GM12874 (cell line): ENCODE data around the gene KNG1.

Experiments used
- TF ChIP-seq, protein P1 (sequence below): IDR thresholded peaks from 2 replicates; pipeline ENCODE4 v1.5.1; 2011; ENCODE audit warnings: low read depth, mild to moderate bottlenecking, control low read depth, low read length, moderate library complexity; ENCODE audit not compliant: insufficient read depth

The KNG1 gene

DNA sequence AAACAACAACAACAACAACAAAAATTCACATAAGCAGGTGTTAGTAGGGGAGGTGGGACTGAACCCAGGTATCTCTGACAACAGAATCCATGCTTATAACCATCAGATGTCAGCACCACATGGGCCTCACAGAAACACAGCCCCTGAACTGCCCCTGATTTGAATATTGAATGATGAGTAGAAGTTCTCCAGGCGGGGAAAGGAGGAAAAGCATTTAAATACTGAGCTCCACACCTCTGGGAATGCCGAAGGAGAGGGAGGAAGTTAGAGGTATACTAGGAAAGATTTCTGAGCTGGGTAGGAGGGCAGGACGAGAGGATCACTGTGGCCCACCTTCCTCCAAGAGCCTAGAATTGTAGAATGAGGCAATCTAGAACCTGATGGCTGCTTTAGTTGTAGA lies 34.3 kb downstream of the KNG1 start:
- TF ChIP-seq, protein P1, sequence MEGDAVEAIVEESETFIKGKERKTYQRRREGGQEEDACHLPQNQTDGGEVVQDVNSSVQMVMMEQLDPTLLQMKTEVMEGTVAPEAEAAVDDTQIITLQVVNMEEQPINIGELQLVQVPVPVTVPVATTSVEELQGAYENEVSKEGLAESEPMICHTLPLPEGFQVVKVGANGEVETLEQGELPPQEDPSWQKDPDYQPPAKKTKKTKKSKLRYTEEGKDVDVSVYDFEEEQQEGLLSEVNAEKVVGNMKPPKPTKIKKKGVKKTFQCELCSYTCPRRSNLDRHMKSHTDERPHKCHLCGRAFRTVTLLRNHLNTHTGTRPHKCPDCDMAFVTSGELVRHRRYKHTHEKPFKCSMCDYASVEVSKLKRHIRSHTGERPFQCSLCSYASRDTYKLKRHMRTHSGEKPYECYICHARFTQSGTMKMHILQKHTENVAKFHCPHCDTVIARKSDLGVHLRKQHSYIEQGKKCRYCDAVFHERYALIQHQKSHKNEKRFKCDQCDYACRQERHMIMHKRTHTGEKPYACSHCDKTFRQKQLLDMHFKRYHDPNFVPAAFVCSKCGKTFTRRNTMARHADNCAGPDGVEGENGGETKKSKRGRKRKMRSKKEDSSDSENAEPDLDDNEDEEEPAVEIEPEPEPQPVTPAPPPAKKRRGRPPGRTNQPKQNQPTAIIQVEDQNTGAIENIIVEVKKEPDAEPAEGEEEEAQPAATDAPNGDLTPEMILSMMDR: no peak

DNA sequence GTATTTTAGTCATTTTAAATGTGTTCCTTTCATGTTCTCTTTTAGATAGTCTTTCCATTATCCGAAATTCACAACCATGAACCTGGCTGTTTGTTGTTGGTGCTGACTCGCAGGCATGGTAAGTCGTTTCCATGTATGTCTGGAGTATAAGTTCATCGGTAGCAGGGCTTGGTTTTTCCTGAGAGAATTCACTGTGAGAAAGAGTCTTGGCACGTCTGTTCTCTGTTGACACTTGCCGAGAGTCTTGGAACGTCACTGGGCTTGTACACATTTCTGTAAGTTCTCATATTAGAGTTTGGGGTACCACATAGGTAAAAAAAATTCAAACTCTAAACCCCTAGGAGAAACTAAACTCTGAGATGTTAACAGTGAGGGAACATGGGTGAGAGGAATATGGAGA lies 36.8 kb downstream of the KNG1 start:
- TF ChIP-seq, protein P1: no peak

DNA sequence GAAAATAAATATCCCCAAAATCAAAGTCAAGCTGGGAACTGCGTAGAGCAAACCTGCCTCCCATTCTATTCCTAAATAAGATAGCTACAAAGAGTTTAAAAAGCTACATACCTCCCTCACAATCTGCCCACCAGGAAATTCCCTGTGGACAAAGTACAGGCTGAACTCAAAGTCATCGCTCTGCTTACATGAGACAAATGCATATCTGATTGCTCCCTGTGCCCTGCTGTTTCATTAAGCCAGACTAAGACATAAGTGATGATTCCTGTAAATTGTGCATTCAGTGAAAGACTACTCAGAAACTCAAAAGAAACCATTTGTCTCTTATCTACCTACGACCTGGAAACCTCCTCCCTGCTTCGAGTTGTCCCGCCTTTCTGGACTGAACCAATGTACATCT lies 37.7 kb downstream of the KNG1 start:
- TF ChIP-seq, protein P1: no peak

DNA sequence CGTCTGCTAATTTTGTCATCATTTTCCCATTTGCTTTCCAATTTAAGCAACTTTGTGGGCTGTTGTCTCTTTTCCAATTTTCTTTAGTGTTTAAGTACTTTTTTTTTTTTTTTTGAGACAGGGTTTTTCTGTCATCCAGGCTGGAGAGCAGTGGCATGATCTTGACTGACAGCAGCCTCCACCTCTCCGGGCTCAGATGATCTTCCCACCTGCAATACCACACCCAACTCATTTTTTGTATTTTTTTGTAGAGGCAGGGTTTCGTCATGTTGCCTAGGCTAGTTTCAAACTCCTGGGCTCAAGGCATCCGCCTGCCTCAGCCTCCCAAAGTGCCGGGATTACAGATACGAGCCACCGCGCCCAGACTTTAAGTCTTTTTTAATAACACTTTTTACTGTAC lies 40.1 kb downstream of the KNG1 start:
- TF ChIP-seq, protein P1: no peak

DNA sequence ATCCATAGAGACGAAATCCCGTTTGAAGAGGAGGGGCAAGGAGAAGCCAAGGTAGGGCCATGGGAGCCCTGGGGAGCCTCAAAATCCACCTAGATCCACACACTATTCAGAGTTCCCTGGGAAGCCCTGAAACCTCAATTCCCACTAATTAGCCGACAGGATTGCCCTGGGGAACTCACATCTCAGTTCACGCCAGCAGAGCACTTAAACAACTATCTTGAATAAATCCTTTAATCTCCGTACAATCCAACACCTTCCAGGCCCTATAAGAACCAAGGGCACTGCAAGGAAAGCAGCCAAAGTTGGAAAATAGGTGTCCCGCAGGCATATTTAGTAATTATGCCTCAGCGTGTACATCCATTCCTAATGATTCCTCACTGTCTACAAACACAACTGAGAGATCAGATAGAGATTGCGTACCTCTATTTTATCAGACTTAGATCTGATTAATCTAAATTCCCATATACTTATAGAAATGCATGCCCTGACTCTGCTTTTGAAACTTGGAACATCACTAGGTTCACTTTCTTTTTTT lies 40.6 kb downstream of the KNG1 start:
- TF ChIP-seq, protein P1: no peak

DNA sequence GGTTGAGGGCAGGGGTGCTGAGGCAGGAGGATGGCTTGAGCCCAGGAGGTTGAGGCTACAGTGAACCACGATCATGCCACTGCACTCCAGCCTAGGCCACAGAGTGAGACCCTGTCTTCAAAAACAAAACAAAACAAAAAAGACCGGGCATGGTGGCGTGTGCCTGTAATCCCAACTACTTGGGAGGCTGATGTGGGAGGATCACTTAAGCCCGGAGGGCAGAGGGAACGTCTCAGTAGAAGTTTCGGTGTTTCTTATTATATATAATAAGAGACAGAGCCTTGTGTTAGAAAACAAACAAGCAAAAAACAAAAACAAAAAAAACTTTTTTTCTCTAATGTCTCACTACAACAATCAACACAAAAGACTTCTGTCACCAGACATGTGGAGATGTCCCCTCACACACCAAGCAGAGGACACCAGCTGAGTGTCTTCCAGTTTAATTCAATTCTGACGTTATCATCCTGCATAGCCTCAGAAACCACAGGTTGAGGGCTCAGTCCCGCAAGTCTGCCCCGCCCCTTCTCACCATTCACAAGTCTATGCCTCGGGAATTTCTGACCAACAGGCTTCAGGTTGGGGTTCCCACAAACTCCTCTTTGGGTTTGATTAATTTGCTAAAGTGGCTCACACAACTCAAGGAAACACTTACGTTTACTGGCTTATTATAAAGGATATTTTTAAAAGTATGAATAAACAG lies 42.2 kb downstream of the KNG1 start:
- TF ChIP-seq, protein P1: no peak

DNA sequence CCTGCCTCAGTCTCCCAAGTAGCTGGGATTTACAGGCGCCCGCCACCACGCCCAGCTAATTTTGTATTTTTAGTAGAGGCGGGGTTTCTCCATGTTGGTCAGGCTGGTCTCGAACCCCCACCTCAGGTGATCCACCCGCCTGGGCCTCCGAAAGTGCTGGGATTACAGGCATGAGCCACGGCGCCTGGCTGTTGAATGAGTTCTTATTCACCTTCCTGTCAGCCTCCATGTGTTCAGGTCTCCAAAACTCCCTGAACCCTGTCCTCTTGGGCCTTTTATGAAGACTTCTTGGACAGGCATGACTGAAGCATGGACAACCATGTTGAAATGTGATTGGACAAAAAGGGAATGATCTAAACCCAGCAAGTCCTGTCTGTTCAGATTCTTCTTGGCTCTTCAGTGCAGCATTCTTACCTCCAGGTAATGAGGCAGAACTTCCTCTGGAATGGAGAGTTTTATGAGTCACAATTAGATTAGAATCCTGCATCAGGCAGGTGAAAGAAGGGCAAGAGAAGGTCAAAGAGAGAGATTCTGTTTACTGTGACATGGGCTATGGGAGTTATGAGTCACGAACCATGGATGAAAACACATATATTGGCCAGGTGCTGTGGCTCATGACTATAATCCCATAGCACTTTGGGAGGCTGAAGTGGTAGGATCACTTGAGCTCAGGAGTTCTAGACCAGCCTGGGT lies 43.1 kb downstream of the KNG1 start:
- TF ChIP-seq, protein P1: no peak
